ENCODE data around the gene MFAP4.

Gene MFAP4

DNA sequence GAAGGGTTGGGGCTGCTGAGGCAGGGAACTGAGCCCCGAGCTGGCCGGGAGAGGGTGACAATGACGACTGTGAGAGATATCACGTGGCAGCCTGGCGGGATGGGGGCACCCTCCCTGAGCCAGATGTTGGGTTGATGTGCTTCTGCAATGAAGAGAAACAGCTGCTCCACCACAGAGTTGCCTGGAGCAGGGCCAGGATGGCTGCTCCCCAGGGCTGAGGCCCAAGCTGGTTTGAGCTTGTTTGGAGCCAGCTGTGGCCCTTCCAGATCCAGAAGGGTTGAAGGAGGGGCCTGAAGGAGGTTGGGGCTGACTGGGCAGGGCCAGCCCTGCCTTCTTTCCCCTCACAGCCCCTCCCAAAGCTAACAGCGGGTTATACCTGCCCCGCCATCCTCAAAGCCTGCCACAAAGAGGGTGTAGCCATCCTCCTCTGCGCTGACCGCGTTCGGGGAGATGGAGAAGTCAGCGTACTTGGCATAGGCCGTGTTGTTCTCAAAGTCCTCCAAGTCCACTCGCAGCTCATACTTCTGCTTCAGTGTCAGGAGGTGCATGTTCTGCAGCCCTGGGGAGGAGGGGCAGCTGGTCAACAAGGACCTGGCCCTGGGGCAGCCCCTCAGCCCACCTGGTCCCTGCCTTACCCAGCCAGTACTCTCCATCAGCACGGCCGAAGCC, 2.1 kb downstream of the MFAP4 start:
- peak; percentile 58 for DNase-seq

- no peak for DNase-seq
Measured at GRCh38 chr17:19383681-19384470, 3.1 kb downstream of the MFAP4 start.

DNA sequence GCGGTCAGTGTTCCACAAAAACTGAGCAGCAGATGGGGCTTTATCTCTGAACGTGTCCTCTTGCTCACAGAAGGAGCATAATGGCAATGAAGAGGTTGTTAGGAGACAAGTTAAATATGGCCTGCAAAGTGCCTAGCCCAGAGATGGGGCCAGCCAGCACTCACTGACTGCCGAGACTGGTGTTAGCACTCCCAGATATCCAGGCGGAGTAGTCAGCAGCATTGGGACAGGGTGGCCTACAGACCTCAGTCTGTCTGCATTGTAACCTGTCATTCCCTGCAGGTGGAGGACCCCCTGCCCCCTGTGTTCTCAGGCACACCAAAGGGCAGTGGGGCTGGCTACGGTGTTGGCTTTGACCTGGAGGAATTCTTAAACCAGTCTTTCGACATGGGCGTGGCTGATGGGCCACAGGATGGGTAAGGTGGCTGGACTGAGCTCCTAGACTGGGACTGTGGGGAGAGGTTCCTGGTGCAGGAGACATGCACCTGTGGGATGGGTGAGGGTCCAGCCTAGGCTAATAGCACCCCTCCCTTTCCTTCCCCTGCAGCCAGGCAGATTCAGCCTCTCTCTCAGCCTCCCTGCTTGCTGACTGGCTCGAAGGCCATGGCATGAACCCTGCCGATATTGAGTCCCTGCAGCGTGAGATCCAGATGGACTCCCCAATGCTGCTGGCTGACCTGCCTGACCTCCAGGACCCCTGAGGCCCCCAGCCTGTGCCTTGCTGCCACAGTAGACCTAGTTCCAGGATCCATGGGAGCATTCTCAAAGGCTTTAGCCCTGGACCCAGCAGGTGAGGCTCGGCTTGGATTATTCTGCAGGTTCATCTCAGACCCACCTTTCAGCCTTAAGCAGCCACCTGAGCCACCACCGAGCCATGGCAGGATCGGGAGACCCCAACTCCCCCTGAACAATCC, 4.2 kb downstream of the MFAP4 start:
- no peak for DNase-seq

DNA sequence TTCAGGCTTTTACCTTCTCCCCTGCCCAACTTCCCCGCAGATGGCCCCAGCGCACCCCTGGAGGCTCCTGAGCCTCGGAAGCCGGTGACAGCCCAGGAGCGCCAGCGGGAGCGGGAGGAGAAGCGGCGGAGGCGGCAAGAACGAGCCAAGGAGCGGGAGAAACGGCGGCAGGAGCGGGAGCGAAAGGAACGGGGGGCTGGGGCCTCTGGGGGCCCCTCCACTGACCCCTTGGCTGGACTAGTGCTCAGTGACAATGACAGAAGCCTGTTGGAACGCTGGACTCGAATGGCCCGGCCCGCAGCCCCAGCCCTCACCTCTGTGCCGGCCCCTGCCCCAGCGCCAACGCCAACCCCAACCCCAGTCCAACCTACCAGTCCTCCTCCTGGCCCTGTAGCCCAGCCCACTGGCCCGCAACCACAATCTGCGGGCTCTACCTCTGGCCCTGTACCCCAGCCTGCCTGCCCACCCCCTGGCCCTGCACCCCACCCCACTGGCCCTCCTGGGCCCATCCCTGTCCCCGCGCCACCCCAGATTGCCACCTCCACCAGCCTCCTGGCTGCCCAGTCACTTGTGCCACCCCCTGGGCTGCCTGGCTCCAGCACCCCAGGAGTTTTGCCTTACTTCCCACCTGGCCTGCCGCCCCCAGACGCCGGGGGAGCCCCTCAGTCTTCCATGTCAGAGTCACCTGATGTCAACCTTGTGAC, 5.1 kb downstream of the MFAP4 start:
- no peak for DNase-seq

DNA sequence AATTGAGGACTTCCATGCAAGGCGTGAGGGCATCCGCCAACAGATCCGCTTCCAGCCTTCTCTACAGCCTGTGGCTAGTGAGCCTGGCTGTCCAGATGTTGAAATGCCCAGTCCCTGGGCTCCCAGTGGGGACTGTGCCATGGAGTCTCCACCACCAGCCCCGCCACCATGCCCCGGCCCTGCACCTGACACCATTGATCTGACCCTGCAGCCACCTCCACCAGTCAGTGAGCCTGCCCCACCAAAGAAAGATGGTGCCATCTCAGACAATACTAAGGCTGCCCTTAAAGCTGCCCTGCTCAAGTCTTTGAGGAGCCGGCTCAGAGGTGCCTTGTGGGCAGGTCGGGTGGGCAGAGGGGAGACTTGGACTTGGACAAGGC, 5.6 kb downstream of the MFAP4 start:
- DNase-seq: no peak

DNA sequence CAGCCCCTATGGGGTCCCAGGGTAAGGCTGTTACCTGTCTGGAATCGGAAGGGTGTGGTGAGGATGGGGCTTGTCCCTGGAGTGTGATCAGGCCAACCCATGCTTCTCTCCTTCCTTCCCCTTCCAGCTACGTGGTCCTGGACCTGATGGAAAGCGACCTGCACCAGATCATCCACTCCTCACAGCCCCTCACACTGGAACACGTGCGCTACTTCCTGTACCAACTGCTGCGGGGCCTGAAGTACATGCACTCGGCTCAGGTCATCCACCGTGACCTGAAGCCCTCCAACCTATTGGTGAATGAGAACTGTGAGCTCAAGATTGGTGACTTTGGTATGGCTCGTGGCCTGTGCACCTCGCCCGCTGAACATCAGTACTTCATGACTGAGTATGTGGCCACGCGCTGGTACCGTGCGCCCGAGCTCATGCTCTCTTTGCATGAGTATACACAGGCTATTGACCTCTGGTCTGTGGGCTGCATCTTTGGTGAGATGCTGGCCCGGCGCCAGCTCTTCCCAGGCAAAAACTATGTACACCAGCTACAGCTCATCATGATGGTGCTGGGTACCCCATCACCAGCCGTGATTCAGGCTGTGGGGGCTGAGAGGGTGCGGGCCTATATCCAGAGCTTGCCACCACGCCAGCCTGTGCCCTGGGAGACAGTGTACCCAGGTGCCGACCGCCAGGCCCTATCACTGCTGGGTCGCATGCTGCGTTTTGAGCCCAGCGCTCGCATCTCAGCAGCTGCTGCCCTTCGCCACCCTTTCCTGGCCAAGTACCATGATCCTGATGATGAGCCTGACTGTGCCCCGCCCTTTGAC, 6.3 kb downstream of the MFAP4 start:
- no peak for DNase-seq

DNA sequence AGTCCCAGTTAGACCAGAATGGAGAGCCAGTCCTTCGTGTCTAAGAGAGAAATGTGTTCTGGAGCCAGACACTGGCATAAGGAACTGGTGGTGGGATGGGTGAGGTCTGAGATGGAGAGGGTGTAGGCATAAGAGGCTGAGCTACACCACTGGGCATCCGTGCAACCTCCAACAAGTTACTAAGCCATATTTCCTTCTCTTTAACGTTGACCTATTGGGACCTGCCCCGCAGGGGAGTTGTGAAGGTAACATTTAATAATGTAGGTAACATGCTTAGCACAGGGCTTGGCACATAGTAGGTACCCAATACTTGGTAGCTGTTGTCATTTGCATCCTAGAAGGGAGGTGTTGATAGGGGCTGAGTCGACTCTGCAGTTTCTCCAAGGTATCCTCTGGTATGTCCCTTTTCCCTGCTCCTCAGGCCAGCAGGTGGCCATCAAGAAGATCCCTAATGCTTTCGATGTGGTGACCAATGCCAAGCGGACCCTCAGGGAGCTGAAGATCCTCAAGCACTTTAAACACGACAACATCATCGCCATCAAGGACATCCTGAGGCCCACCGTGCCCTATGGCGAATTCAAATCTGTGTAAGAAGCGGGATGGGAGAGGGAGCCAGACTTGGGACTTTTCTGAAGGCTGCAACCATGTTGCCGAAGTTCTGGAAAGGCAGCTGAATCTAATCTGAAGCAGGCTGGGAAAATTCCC, 7.5 kb downstream of the MFAP4 start:
- no peak for DNase-seq

GRCh38 chr17:19378416-19379360, 8.3 kb downstream of the MFAP4 start, which contains the start of gene MAPK7:
Gene MAPK7, plus strand, starts transcription at chr17:19378498. Its CDS starts 403 bp downstream, at chr17:19378901.
- no peak for DNase-seq

- peak; percentile 100 for DNase-seq
Measured at GRCh38 chr17:19377602-19378415, 9.2 kb downstream of the MFAP4 start.

- DNase-seq: no peak
Measured at GRCh38 chr17:19376811-19377210, 10.2 kb downstream of the MFAP4 start.

GRCh38 chr17:19375732-19376131, 11.3 kb downstream of the MFAP4 start:
- DNase-seq: no peak

DNA sequence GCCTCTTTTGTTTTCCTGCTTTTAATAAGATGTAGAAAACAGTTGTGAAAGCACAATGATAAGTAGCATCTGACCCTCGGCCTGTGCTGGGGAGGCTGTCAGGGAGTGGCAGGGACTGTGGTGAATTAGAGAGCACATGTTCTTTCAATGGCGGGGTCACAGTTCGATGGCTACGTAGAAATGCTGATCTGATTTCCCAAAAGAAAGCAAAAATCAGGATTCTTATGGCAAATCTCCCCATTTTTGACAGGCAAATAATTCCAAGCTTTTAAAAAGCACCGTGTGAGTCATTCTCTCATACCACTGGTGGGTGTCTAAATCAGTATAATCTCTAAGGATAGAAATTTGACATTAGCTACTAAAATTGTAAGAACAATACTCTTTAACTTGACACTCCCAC, 12.9 kb downstream of the MFAP4 start:
- DNase-seq: no peak

- DNase-seq: no peak
Measured at GRCh38 chr17:19372866-19373504, 14.0 kb downstream of the MFAP4 start.

- no peak for DNase-seq
Measured at GRCh38 chr17:19372439-19372838, 14.6 kb downstream of the MFAP4 start.

DNA sequence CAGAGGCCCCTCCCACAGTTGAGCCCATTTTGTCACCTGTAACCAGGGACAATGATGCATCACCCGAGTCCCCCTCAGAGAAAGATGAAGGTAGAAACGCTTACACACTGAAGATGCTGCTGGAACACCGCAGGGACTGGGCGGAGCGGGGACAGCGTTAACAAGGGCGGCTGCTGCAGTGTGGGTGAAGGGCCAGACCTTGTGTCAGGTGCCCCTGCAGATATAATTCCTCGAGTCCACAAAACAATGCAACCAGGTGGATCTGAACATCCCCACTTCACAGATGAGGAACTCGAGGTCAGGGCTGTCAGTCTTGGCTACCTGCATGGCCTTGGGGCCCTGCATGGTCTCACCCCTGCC, 15.0 kb downstream of the MFAP4 start:
- DNase-seq: no peak

DNA sequence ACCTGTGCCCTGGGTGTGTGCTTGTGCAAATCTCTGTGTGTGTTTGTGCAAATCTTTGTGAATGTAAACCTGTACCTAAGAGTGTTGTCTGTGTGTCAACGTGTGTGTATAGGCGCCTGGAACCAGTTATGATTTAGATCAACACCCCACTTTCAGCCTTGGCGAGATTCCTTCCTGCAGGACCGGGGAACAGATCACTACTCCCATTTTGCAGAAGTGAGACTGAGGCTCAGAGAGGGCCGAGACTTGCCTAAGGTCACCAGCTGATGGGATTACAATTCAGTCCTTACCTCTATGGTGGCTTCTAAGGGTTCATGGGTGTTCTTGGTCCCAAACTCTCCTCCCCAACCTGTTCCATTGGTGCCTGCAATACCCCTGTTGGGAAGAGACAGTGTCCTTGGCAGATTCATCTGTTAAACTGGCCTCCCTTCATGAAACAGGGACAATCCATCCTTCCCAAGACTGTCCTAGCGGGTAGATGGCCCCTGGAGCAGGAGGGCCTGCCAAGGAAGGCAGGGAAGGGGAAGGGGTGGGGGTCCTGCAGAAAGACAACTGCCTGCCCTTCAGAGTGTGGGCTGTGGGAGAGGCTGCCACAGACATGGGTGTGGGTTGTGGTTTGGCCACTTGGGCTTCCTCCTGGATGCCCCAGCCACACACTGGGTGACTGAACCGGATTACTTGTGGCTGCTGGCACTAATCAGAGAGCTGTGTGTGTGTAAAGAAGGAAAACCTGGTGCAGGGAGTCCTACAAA, 15.6 kb downstream of the MFAP4 start:
- DNase-seq: no peak

GRCh38 chr17:19370493-19370960, 16.5 kb downstream of the MFAP4 start:
- DNase-seq: no peak
